ENCODE measurements around the gene CD3E. TPM values are rescaled to one million over a fixed set of nuclear protein-coding genes. Genes with fewer than 3 reads are reported as not detected.
"Not testable (repeated sequence)": the region's sequence is repeated elsewhere in the genome, so short reads cannot be mapped to it uniquely, and the experiment has no call there.

The CD3E gene
- total RNA-seq, 1 donor from 2014 or later = 571 TPM

- Mint-ChIP-seq H3K4me3 (no peak overlapping the region), H3K27me3 (no peaks in the 10 kb centered on the region), H3K27ac (no peak overlapping the region), H3K4me1 (peaks cover 23% of the 10 kb centered on the region), H3K9me3 (no peaks in the 10 kb centered on the region), H3K36me3 (ENCODE audit: low read depth) (peaks cover 15% of the 10 kb centered on the region)
- DNase-seq = no peak
- intact Hi-C loops (cut with micrococcal nuclease) = no loop called here
Observed at GRCh38 chr11:118301600-118302195, 2.8 kb upstream of the CD3E start.

- Mint-ChIP-seq H3K4me3 (peak overlapping the region; percentile 97), H3K9me3 (no peaks in the 10 kb centered on the region), H3K27ac (peak overlapping the region; percentile 99), H3K36me3 (ENCODE audit: low read depth) (peaks cover 40% of the 10 kb centered on the region), H3K4me1 (peaks cover 48% of the 10 kb centered on the region), H3K27me3 (no peaks in the 10 kb centered on the region)
- intact Hi-C loops (cut with micrococcal nuclease) = loop anchor here (1.0 to 2.0 kb wide), 4 partner anchors 9 to 97 kb away; partner anchors contain the start of gene ATP5MG
- DNase-seq = no peak
Observed at GRCh38 chr11:118304227-118304567, 333 bp upstream of the CD3E start.

GRCh38 chr11:118305726-118306125, 1.2 kb downstream of the CD3E start:
- Mint-ChIP-seq H3K4me1 (peaks cover 56% of the 10 kb centered on the region), H3K27ac (peak overlapping the region; percentile 99), H3K4me3 (peak overlapping the region; percentile 97)

GRCh38 chr11:118306556-118306955, 2.0 kb downstream of the CD3E start:
- peak overlapping the region; percentile 97 for H3K4me3 Mint-ChIP-seq
- DNase-seq = peak; percentile 77
- peaks cover 61% of the 10 kb centered on the region for H3K4me1 Mint-ChIP-seq
- H3K9me3 Mint-ChIP-seq = peaks cover 4% of the 10 kb centered on the region
- H3K36me3 Mint-ChIP-seq (ENCODE audit: low read depth) = peaks cover 59% of the 10 kb centered on the region
- intact Hi-C loops (cut with micrococcal nuclease) = loop anchor here (1.0 to 5.0 kb wide), 7 partner anchors 32 to 319 kb away; partner anchors contain the start of genes ARCN1, CD3D and IL10RA
- H3K27ac Mint-ChIP-seq = peak overlapping the region; percentile 99
- no peaks in the 10 kb centered on the region for H3K27me3 Mint-ChIP-seq

More at GRCh38 chr11:118305726-118306125, 1.2 kb downstream of the CD3E start:
- intact Hi-C loops (cut with micrococcal nuclease) = loop anchor here (1.0 to 5.0 kb wide), 10 partner anchors 33 to 318 kb away; partner anchors contain the start of genes ARCN1, ATP5MG, CD3D and IL10RA
- Mint-ChIP-seq H3K9me3 (peaks cover 4% of the 10 kb centered on the region), H3K36me3 (ENCODE audit: low read depth) (peaks cover 52% of the 10 kb centered on the region), H3K27me3 (no peaks in the 10 kb centered on the region)
- DNase-seq = peak; percentile 83

GRCh38 chr11:118308995-118309528, 4.5 kb downstream of the CD3E start:
- peaks cover 77% of the 10 kb centered on the region for H3K36me3 Mint-ChIP-seq (ENCODE audit: low read depth)
- H3K4me3 Mint-ChIP-seq = peak overlapping the region; percentile 42
- H3K27me3 Mint-ChIP-seq, DNase-seq, H3K9me3 Mint-ChIP-seq: not testable (repeated sequence)
- H3K27ac Mint-ChIP-seq = peak overlapping the region; percentile 99
- intact Hi-C loops (cut with micrococcal nuclease) = loop anchor here (5.0 kb wide), 2 partner anchors 263 to 322 kb away; partner anchors contain the start of genes ARCN1 and IL10RA
- H3K4me1 Mint-ChIP-seq = peaks cover 69% of the 10 kb centered on the region

- Mint-ChIP-seq H3K36me3 (ENCODE audit: low read depth) (peaks cover 83% of the 10 kb centered on the region), H3K4me1 (peaks cover 74% of the 10 kb centered on the region), H3K27me3 (no peaks in the 10 kb centered on the region), H3K9me3 (peaks cover 4% of the 10 kb centered on the region), H3K4me3 (peak overlapping the region; percentile 12), H3K27ac (peak overlapping the region; percentile 59)
- intact Hi-C loops (cut with micrococcal nuclease) = no loop called here
- DNase-seq = no peak
Observed at GRCh38 chr11:118310271-118310670, 5.7 kb downstream of the CD3E start.

- peaks cover 78% of the 10 kb centered on the region for H3K4me1 Mint-ChIP-seq
- peak overlapping the region; percentile 10 for H3K4me3 Mint-ChIP-seq
- peaks cover 4% of the 10 kb centered on the region for H3K9me3 Mint-ChIP-seq
- no peaks in the 10 kb centered on the region for H3K27me3 Mint-ChIP-seq
- DNase-seq = no peak
- H3K27ac Mint-ChIP-seq = peak overlapping the region; percentile 60
- intact Hi-C loops (cut with micrococcal nuclease) = no loop called here
- H3K36me3 Mint-ChIP-seq (ENCODE audit: low read depth) = peaks cover 84% of the 10 kb centered on the region
Observed at GRCh38 chr11:118310781-118311485, 6.4 kb downstream of the CD3E start.

GRCh38 chr11:118311518-118311917, 7.0 kb downstream of the CD3E start:
- Mint-ChIP-seq H3K27me3 (no peaks in the 10 kb centered on the region), H3K36me3 (ENCODE audit: low read depth) (peaks cover 86% of the 10 kb centered on the region), H3K27ac (peak overlapping the region; percentile 60), H3K4me1 (peaks cover 81% of the 10 kb centered on the region), H3K9me3 (peaks cover 4% of the 10 kb centered on the region), H3K4me3 (no peak overlapping the region)
- DNase-seq = no peak
- intact Hi-C loops (cut with micrococcal nuclease) = no loop called here

GRCh38 chr11:118312328-118312727, 7.8 kb downstream of the CD3E start:
- H3K9me3 Mint-ChIP-seq = peaks cover 4% of the 10 kb centered on the region
- H3K27me3 Mint-ChIP-seq = no peaks in the 10 kb centered on the region
- H3K4me1 Mint-ChIP-seq = peaks cover 81% of the 10 kb centered on the region
- peak overlapping the region; percentile 65 for H3K27ac Mint-ChIP-seq
- intact Hi-C loops (cut with micrococcal nuclease) = no loop called here
- peaks cover 84% of the 10 kb centered on the region for H3K36me3 Mint-ChIP-seq (ENCODE audit: low read depth)
- peak overlapping the region; percentile 0 for H3K4me3 Mint-ChIP-seq
- no peak for DNase-seq

GRCh38 chr11:118313242-118313641, 8.7 kb downstream of the CD3E start:
- intact Hi-C loops (cut with micrococcal nuclease) = no loop called here
- H3K27me3 Mint-ChIP-seq = no peaks in the 10 kb centered on the region
- peaks cover 76% of the 10 kb centered on the region for H3K4me1 Mint-ChIP-seq
- no peak for DNase-seq
- H3K9me3 Mint-ChIP-seq = peaks cover 4% of the 10 kb centered on the region
- H3K36me3 Mint-ChIP-seq (ENCODE audit: low read depth) = peaks cover 76% of the 10 kb centered on the region
- H3K27ac Mint-ChIP-seq = no peak overlapping the region
- H3K4me3 Mint-ChIP-seq = no peak overlapping the region

GRCh38 chr11:118314988-118315411, 10.5 kb downstream of the CD3E start:
- Mint-ChIP-seq H3K27ac (peak overlapping the region; percentile 95), H3K27me3 (no peaks in the 10 kb centered on the region), H3K36me3 (ENCODE audit: low read depth) (peaks cover 67% of the 10 kb centered on the region), H3K4me3 (peak overlapping the region; percentile 71), H3K9me3 (peaks cover 9% of the 10 kb centered on the region), H3K4me1 (peaks cover 79% of the 10 kb centered on the region)
- intact Hi-C loops (cut with micrococcal nuclease) = no loop called here
- DNase-seq = no peak

- DNase-seq = no peak
- intact Hi-C loops (cut with micrococcal nuclease) = no loop called here
- no peaks in the 10 kb centered on the region for H3K27me3 Mint-ChIP-seq
- no peak overlapping the region for H3K4me3 Mint-ChIP-seq
- peaks cover 51% of the 10 kb centered on the region for H3K36me3 Mint-ChIP-seq (ENCODE audit: low read depth)
- H3K4me1 Mint-ChIP-seq = peaks cover 70% of the 10 kb centered on the region
- no peak overlapping the region for H3K27ac Mint-ChIP-seq
- peaks cover 5% of the 10 kb centered on the region for H3K9me3 Mint-ChIP-seq
Observed at GRCh38 chr11:118318124-118318523, 13.6 kb downstream of the CD3E start.

- Mint-ChIP-seq H3K36me3 (ENCODE audit: low read depth) (peaks cover 50% of the 10 kb centered on the region), H3K27ac (peak overlapping the region; percentile 2), H3K4me1 (peaks cover 65% of the 10 kb centered on the region), H3K4me3 (no peak overlapping the region), H3K27me3 (no peaks in the 10 kb centered on the region), H3K9me3 (peaks cover 5% of the 10 kb centered on the region)
- DNase-seq = peak; percentile 67
- intact Hi-C loops (cut with micrococcal nuclease) = no loop called here
Observed at GRCh38 chr11:118318581-118319336, 14.2 kb downstream of the CD3E start.
